HepG2 (cell line): ENCODE results near the gene TAF3. TPM values are rescaled to one million over a fixed set of nuclear protein-coding genes. Genes with fewer than 3 reads are reported as not detected.

Experiments used
- ATAC-seq: fragments of 200-7000 bp; cut with Tn5 transposase; 3 replicates; pipeline ENCODE4 v1.9.1; 2020; ENCODE audit warnings: mild to moderate bottlenecking, moderate library complexity
- BruUV-seq: library from RNA; stranded (reverse); fragments of 400-500 nt; replicated peaks from 2 replicates; lab custom pipeline; 2021; lab: Mats Ljungman, UMichigan
- CTCF ChIA-PET: fragments of 300-600 bp; formaldehyde crosslinking; extraction: SDS; loops from one replicate; lab custom pipeline; 2021; ENCODE audit warnings: low total read pairs, inconsistent platforms, low intra/inter-chr PET ratio; lab: Yijun Ruan, JAX
- POLR2A ChIA-PET: fragments of 350-600 bp; sonication (Branson Sonifier 250); formaldehyde crosslinking; loops from one replicate; lab custom pipeline; 2020; ENCODE audit warnings: antibody characterized with exemption, inconsistent platforms; lab: Yijun Ruan, JAX
- DNase-seq: peaks from one replicate; pipeline ENCODE4 v3.0.0-alpha.2; 2015; ENCODE audit warnings: low spot score
- FAIRE-seq: peaks from 3 replicates; lab custom pipeline; 2011; peaks lifted over from hg19 to GRCh38; lab: Jason Lieb, UNC
- H2AFZ ChIP-seq: one replicate; pipeline ENCODE4 v1.6.1; 2011; ENCODE audit warnings: low read length, inconsistent platforms
- H3K27ac ChIP-seq: fragments of 300-600 bp; 3 replicates; pipeline ENCODE4 v1.8.0; 2011; ENCODE audit warnings: mixed run types, mild to moderate bottlenecking, mixed read lengths, low read length, inconsistent platforms; ENCODE audit not compliant: insufficient read depth; ENCODE audit errors: extremely low read length
- H3K27me3 ChIP-seq, 2 experiments: fragments of 200-600 bp in 1 of 2; 2 replicates in 1 of 2; 3 replicates in 1 of 2; pipeline versions ENCODE4 v1.6.0 to v1.8.0; 2011; ENCODE audit warnings: low read length in 2 of 2, mild to moderate bottlenecking in 2 of 2, moderate library complexity in 2 of 2, inconsistent platforms in 1 of 2; ENCODE audit not compliant: insufficient read depth in 2 of 2, control insufficient read depth in 1 of 2
- H3K36me3 ChIP-seq, 2 experiments: fragments of 200-600 bp in 1 of 2; replicated peaks in 1 of 2; 2 replicates in 1 of 2; 3 replicates in 1 of 2; pipeline versions ENCODE4 v1.5.1 to v1.8.0; 2011; ENCODE audit warnings: low read length in 2 of 2, inconsistent platforms in 1 of 2; ENCODE audit not compliant: insufficient read depth in 2 of 2, control insufficient read depth in 1 of 2
- H3K4me1 ChIP-seq: 2 replicates; pipeline ENCODE4 v1.5.1; 2012; ENCODE audit warnings: low read length, inconsistent platforms; ENCODE audit not compliant: insufficient read depth
- H3K4me2 ChIP-seq: 2 replicates; pipeline ENCODE4 v1.6.0; 2011; ENCODE audit warnings: low read depth, low read length, inconsistent platforms
- H3K4me3 ChIP-seq, 3 experiments: fragments of 200-600 bp in 1 of 3; sonication (generic), shearing (Covaris generic) in 1 of 3; replicated peaks in 1 of 3; 2 replicates each; pipeline ENCODE4 v1.5.1; 2011 to 2016; ENCODE audit warnings: low read length in 3 of 3, inconsistent platforms in 2 of 3, low read depth in 2 of 3, mild to moderate bottlenecking in 2 of 3, control low read depth in 1 of 3, mixed read lengths in 1 of 3; ENCODE audit not compliant: insufficient read depth in 1 of 3
- H3K79me2 ChIP-seq: one replicate; pipeline ENCODE4 v1.6.1; 2011; ENCODE audit warnings: low read length, inconsistent platforms; ENCODE audit not compliant: insufficient read depth
- H3K9ac ChIP-seq: 2 replicates; pipeline ENCODE4 v1.6.0; 2011; ENCODE audit warnings: mild to moderate bottlenecking, low read depth, low read length, inconsistent platforms; ENCODE audit not compliant: insufficient read depth
- H3K9me3 ChIP-seq: 2 replicates; pipeline ENCODE4 v1.5.1; 2012; ENCODE audit warnings: mild to moderate bottlenecking, low read length
- H4K20me1 ChIP-seq: 2 replicates; pipeline ENCODE4 v1.6.0; 2011; ENCODE audit warnings: inconsistent platforms, mild to moderate bottlenecking, low read length, moderate library complexity; ENCODE audit not compliant: insufficient read depth
- DMAP1 ChIP-seq: IDR thresholded peaks from 2 replicates; pipeline ENCODE4 v1.6.1; 2016
- ISL2 ChIP-seq: sonication (generic); formaldehyde crosslinking; IDR thresholded peaks from 2 replicates; pipeline ENCODE4 v1.5.0; 2020; ENCODE audit warnings: missing genetic modification reagents
- PBX2 ChIP-seq: IDR thresholded peaks from 2 replicates; pipeline ENCODE4 v1.6.1; 2016; ENCODE audit warnings: control low read depth
- RBM22 ChIP-seq: fragments of 200-400 bp; formaldehyde crosslinking; optimal IDR thresholded peaks from 2 replicates; pipeline ENCODE3; 2017; ENCODE audit warnings: mild to moderate bottlenecking, low read length, moderate library complexity
- THAP8 ChIP-seq: sonication (generic); formaldehyde crosslinking; IDR thresholded peaks from 2 replicates; pipeline ENCODE4 v1.5.1; 2020; ENCODE audit warnings: missing genetic modification reagents, mild to moderate bottlenecking, borderline replicate concordance
- ZFP1 ChIP-seq: IDR thresholded peaks from 2 replicates; pipeline ENCODE4 v1.6.1; 2016
- ZNF280D ChIP-seq: sonication (generic); formaldehyde crosslinking; IDR thresholded peaks from 2 replicates; pipeline ENCODE4 v1.5.1; 2020; ENCODE audit warnings: mild to moderate bottlenecking, missing genetic modification reagents
- ZNF331 ChIP-seq: sonication (generic); formaldehyde crosslinking; IDR thresholded peaks from 2 replicates; pipeline ENCODE4 v1.4.0; 2020; ENCODE audit warnings: missing genetic modification reagents
- ZNF441 ChIP-seq: sonication (generic); formaldehyde crosslinking; IDR thresholded peaks from 2 replicates; pipeline ENCODE4 v1.7.0; 2021; ENCODE audit warnings: missing genetic modification reagents, borderline replicate concordance
- ZNF513 ChIP-seq: sonication (generic); formaldehyde crosslinking; conservative IDR thresholded peaks from 2 replicates; pipeline ENCODE4 v1.5.0; 2020; ENCODE audit warnings: missing genetic modification reagents
- ZNF557 ChIP-seq: sonication (generic); formaldehyde crosslinking; IDR thresholded peaks from 2 replicates; pipeline ENCODE4 v1.4.0; 2020; ENCODE audit warnings: missing genetic modification reagents
- ZSCAN9 ChIP-seq: IDR thresholded peaks from 2 replicates; pipeline ENCODE4 v1.6.1; 2016; ENCODE audit warnings: borderline replicate concordance
- WGBS: methylation state at CpG from one replicate; pipeline ENCODE4 v1.1.6; 2017; ENCODE audit warnings: low lambda C conversion rate; 5-methylcytosine and 5-hydroxymethylcytosine counted together
- in situ Hi-C: cut with HindIII; loops from 2 replicates; pipeline ENCODE4 v1.10.0; 2017; ENCODE audit warnings: low pct_unique_long_range_greater_than_20kb; ENCODE audit not compliant: extremely low pct_ligation_motif_present
- intact Hi-C: fragments of 100-400 bp; cut with micrococcal nuclease; formaldehyde crosslinking; loops from one replicate; pipeline ENCODE4 v1.10.0; 2022; ENCODE audit not compliant: unreplicated experiment
- polyA plus RNA-seq, 8 experiments: library from polyadenylated mRNA; depleted of rRNA in 3 of 8; stranded (reverse) in 7 of 8; unstranded in 1 of 8; fragments of >200 nt; fragmentation: Illumina TruSeq in 4 of 8; extraction: Trizol in 4 of 8; gene quantifications; 2 replicates each; pipeline versions ENCODE4 v1.2.1 to v1.2.3, GENCODE V29; 2011 to 2016; ENCODE audit warnings: low read depth in 4 of 8, missing spikeins in 1 of 8, mixed read lengths in 1 of 8; ENCODE audit not compliant: insufficient read depth in 1 of 8
- total RNA-seq, 5 experiments: library from RNA; depleted of rRNA; stranded (reverse); fragments of >200 nt; fragmentation: Illumina TruSeq; extraction: Trizol; gene quantifications; 2 replicates each; pipeline ENCODE4 v1.2.3, GENCODE V29; 2016; ENCODE audit warnings: low read depth in 1 of 5

TAF3 gene
- total and polyA plus RNA-seq, 2 of the 13 experiments (the other 11 are each of a cell fraction or from before 2014, with no cell fraction given), result 1.7 to 2.9 TPM

- H3K27me3 ChIP-seq, result peaks cover 14 to 61% of the 10 kb centered on the region in 2 experiments
- POLR2A ChIA-PET, result no interaction called here
- no TSS peak for BruUV-seq
- H3K4me2 ChIP-seq, result no peak overlapping the region
- intact Hi-C loops (no loop called here), in situ Hi-C loops (no loop called here)
- CTCF ChIA-PET, result no interaction called here
- no peak for TF ChIP-seq PBX2 (CRISPR knock-in tag)
- no peak for TF ChIP-seq ZNF557 (CRISPR knock-in tag)
- no peak for TF ChIP-seq ZNF331
- TF ChIP-seq ISL2, result no peak
- no peak for TF ChIP-seq DMAP1
- TF ChIP-seq THAP8, result no peak
- no peak for TF ChIP-seq ZFP1
- no peak for TF ChIP-seq ZNF280D (CRISPR knock-in tag)
- no peak for TF ChIP-seq ZNF513 (CRISPR knock-in tag)
- TF ChIP-seq ZSCAN9 (CRISPR knock-in tag), result no peak
- TF ChIP-seq RBM22, result no peak
- no peak for TF ChIP-seq ZNF441
- no peaks in the 10 kb centered on the region for H3K79me2 ChIP-seq
- no peaks in the 10 kb centered on the region for H3K9me3 ChIP-seq
- H3K9ac ChIP-seq, result no peak overlapping the region
- H3K4me3 ChIP-seq, result no peak overlapping the region
- FAIRE-seq (no peak), DNase-seq (no peak), ATAC-seq (no peak)
- H3K4me1 ChIP-seq, result no peaks in the 10 kb centered on the region
- no peaks in the 10 kb centered on the region for H3K36me3 ChIP-seq
- H3K27ac ChIP-seq, result no peak overlapping the region
- 4% methylated on average over 2 of the region's 2 CpGs for WGBS
- no peak overlapping the region for H2AFZ ChIP-seq
- H4K20me1 ChIP-seq, result no peaks in the 10 kb centered on the region
Observed at GRCh38 chr10:8065651-8066050, 247.3 kb downstream of the TAF3 start.
